Measurements from ENCODE around the gene HBE1. TPM values are rescaled to one million over a fixed set of nuclear protein-coding genes. Genes with fewer than 3 reads are reported as not detected.

Gene HBE1
- total RNA-seq, 4 donors from 2014 or later, result 0.67 TPM; not detected in 3

- no peak for ATAC-seq
- Histone ChIP-seq H3K27me3 (no peaks in the 10 kb centered on the region), H3K27ac (no peak overlapping the region), H3K4me1 (peaks cover 0 to 6% (median 0%) of the 10 kb centered on the region in 3 donors), H3K36me3 (no peaks in the 10 kb centered on the region), H3K4me3 (no peak overlapping the region), H3K9me3 (no peaks in the 10 kb centered on the region)
- TF ChIP-seq POLR2AphosphoS5 (IDR thresholded peaks at IDR 0.05) (no peak), EP300 (IDR thresholded peaks at IDR 0.05) (no peak)
Measured at GRCh38 chr11:5281596-5281995, 11.9 kb upstream of the HBE1 start.

- ATAC-seq, result peak; percentile 92
- no peaks in the 10 kb centered on the region for H3K9me3 ChIP-seq
- WGBS, 2 donors (ENCODE audit: low coverage in 1 of 2), result 5 to 33% methylated on average over 1 to 3 of the region's 3 CpGs
Measured at GRCh38 chr11:5280582-5281102, 10.9 kb upstream of the HBE1 start.

GRCh38 chr11:5279471-5280090 is 9.8 kb upstream of the HBE1 start:
- H3K36me3 ChIP-seq, result no peaks in the 10 kb centered on the region
- no peak overlapping the region for H3K4me3 ChIP-seq
- TF ChIP-seq CTCF (IDR thresholded peaks at IDR 0.05), result no peak
- no peak for TF ChIP-seq EP300 (IDR thresholded peaks at IDR 0.05)
- TF ChIP-seq POLR2AphosphoS5 (IDR thresholded peaks at IDR 0.05), result no peak
- TF ChIP-seq POLR2A (IDR thresholded peaks at IDR 0.05), result no peak
- WGBS, 2 donors (ENCODE audit: low coverage in 1 of 2), result 72 to 80% methylated on average over 4 of the region's 4 CpGs
- H3K27me3 ChIP-seq, result no peaks in the 10 kb centered on the region
- ATAC-seq, result no peak
- peaks cover 0 to 6% (median 0%) of the 10 kb centered on the region in 3 donors for H3K4me1 ChIP-seq
- H3K27ac ChIP-seq, result no peak overlapping the region
- H3K9me3 ChIP-seq, result no peaks in the 10 kb centered on the region

More at GRCh38 chr11:5280582-5281102, 10.9 kb upstream of the HBE1 start:
- TF ChIP-seq POLR2AphosphoS5 (IDR thresholded peaks at IDR 0.05) (peak; percentile 63), EP300 (IDR thresholded peaks at IDR 0.05) (no peak), POLR2A (IDR thresholded peaks at IDR 0.05) (no peak)
- H3K36me3 ChIP-seq, result no peaks in the 10 kb centered on the region
- peaks cover 0 to 6% (median 0%) of the 10 kb centered on the region in 3 donors for H3K4me1 ChIP-seq
- no peaks in the 10 kb centered on the region for H3K27me3 ChIP-seq
- H3K27ac ChIP-seq, result no peak overlapping the region
- no peak overlapping the region for H3K4me3 ChIP-seq

GRCh38 chr11:5277807-5278382 is 8.2 kb upstream of the HBE1 start:
- no peak overlapping the region for H3K4me3 ChIP-seq
- peaks cover 0 to 6% (median 0%) of the 10 kb centered on the region in 3 donors for H3K4me1 ChIP-seq
- no peaks in the 10 kb centered on the region for H3K9me3 ChIP-seq
- no peak for TF ChIP-seq EP300 (IDR thresholded peaks at IDR 0.05)
- TF ChIP-seq CTCF (IDR thresholded peaks at IDR 0.05), result no peak
- no peak for TF ChIP-seq POLR2A (IDR thresholded peaks at IDR 0.05)
- TF ChIP-seq POLR2AphosphoS5 (IDR thresholded peaks at IDR 0.05), result no peak
- WGBS, 2 donors (ENCODE audit: low coverage in 1 of 2), result 55 to 83% methylated on average over 1 of the region's 1 CpG
- ATAC-seq, result no peak
- no peaks in the 10 kb centered on the region for H3K36me3 ChIP-seq
- H3K27me3 ChIP-seq, result no peaks in the 10 kb centered on the region
- no peak overlapping the region for H3K27ac ChIP-seq

GRCh38 chr11:5276697-5277096 is 7.0 kb upstream of the HBE1 start:
- ATAC-seq, result no peak
- peaks cover 0 to 6% (median 0%) of the 10 kb centered on the region in 3 donors for H3K4me1 ChIP-seq
- H3K27ac ChIP-seq, result no peak overlapping the region
- H3K9me3 ChIP-seq, result no peaks in the 10 kb centered on the region
- no peak overlapping the region for H3K4me3 ChIP-seq
- no peaks in the 10 kb centered on the region for H3K27me3 ChIP-seq
- TF ChIP-seq POLR2AphosphoS5 (IDR thresholded peaks at IDR 0.05) (no peak), POLR2A (IDR thresholded peaks at IDR 0.05) (no peak), EP300 (IDR thresholded peaks at IDR 0.05) (no peak), CTCF (IDR thresholded peaks at IDR 0.05) (no peak)
- no peaks in the 10 kb centered on the region for H3K36me3 ChIP-seq
- WGBS, 2 donors (ENCODE audit: low coverage in 1 of 2), result 66 to 83% methylated on average over 1 to 2 of the region's 2 CpGs

Data from gastroesophageal sphincter (tissue), 4 donors.